GM23338 (cell line): ENCODE data around the gene BBLN.

Source experiments
- CREB1 ChIP-seq: fragments of 250-450 bp; sonication (Bioruptor Pico); IDR thresholded peaks from 2 replicates; pipeline ENCODE4 v1.5.0; 2020; ENCODE audit warnings: low read depth, mild to moderate bottlenecking, moderate library complexity
- CTCF ChIP-seq, 2 experiments: fragments of 200-600 bp in 1 of 2; sonication (generic) in 1 of 2; conservative IDR thresholded peaks; 2 replicates each; pipeline versions ENCODE4 v1.5.1 to v1.6.1; 2016 to 2017; ENCODE audit warnings: antibody characterized with exemption in 2 of 2, low read depth in 2 of 2, mild to moderate bottlenecking in 2 of 2, moderate library complexity in 1 of 2
- ETS1 ChIP-seq: IDR thresholded peaks from 2 replicates; pipeline ENCODE4 v1.6.1; 2016; ENCODE audit warnings: antibody characterized with exemption
- EZH2 ChIP-seq: fragments of 200-600 bp; sonication (generic); IDR thresholded peaks from one replicate; pipeline ENCODE4 v1.8.0; 2017; ENCODE audit warnings: antibody characterized with exemption, mild to moderate bottlenecking, low read depth; ENCODE audit not compliant: unreplicated experiment
- EZH2phosphoT487 ChIP-seq: fragments of 200-600 bp; sonication (generic); IDR thresholded peaks from one replicate; pipeline ENCODE4 v1.8.1; 2018; ENCODE audit warnings: antibody characterized with exemption; ENCODE audit not compliant: unreplicated experiment
- JUNB ChIP-seq: IDR thresholded peaks from one replicate; pipeline ENCODE4 v1.6.1; 2016; ENCODE audit warnings: antibody characterized with exemption; ENCODE audit not compliant: unreplicated experiment
- POLR2AphosphoS5 ChIP-seq: IDR thresholded peaks from 2 replicates; pipeline ENCODE4 v1.6.1; 2016; ENCODE audit warnings: antibody characterized with exemption, low read depth
- REST ChIP-seq: IDR thresholded peaks from one replicate; pipeline ENCODE4 v1.6.1; 2018; ENCODE audit warnings: antibody characterized with exemption; ENCODE audit not compliant: unreplicated experiment
- STAT1 ChIP-seq: IDR thresholded peaks from one replicate; pipeline ENCODE4 v1.6.1; 2016; ENCODE audit warnings: antibody characterized with exemption; ENCODE audit not compliant: unreplicated experiment
- ZNF114 ChIP-seq: fragments of 250-450 bp; sonication (Bioruptor Pico); IDR thresholded peaks from 2 replicates; pipeline ENCODE4 v1.5.0; 2020; ENCODE audit warnings: mild to moderate bottlenecking, moderate library complexity
- ZNF331 ChIP-seq: fragments of 250-450 bp; sonication (Bioruptor Pico); IDR thresholded peaks from 2 replicates; pipeline ENCODE4 v1.5.0; 2020; ENCODE audit warnings: low read depth, mild to moderate bottlenecking, moderate library complexity
- ZNF462 ChIP-seq: fragments of 250-450 bp; sonication (Bioruptor Pico); IDR thresholded peaks from 2 replicates; pipeline ENCODE4 v1.5.0; 2020; ENCODE audit warnings: mild to moderate bottlenecking, moderate library complexity

- TF ChIP-seq CTCF (conservative IDR thresholded peaks at IDR 0.05; ENCODE audit: low read depth in 2 of 2) (no peak), EZH2phosphoT487 (no peak), POLR2AphosphoS5 (peak; percentile 87), REST (no peak), JUNB (no peak), ZNF114 (CRISPR knock-in tag) (no peak), EZH2 (no peak), ZNF331 (CRISPR knock-in tag) (no peak), ETS1 (peak; percentile 40; the same call in 1 of the 2 replicates), STAT1 (no peak), CREB1 (no peak), ZNF462 (CRISPR knock-in tag) (no peak)
Measured at GRCh38 chr9:128127990-128128835, 31.9 kb upstream of the BBLN start.
